Esophagus muscularis mucosa (tissue), 4 donors: Measurements from ENCODE around the gene SLC4A1. TPM values are rescaled to one million over a fixed set of nuclear protein-coding genes. Genes with fewer than 3 reads are reported as not detected.

Source experiments
- DNase-seq: peaks from one replicate; pipeline ENCODE4 v3.0.0-alpha.2; 2017; ENCODE audit errors: extremely low spot score
- H3K27ac ChIP-seq, 4 donors: fragments of 200-600 bp; sonication (generic); replicated peaks in 1 of 4; 1 replicate in 3 of 4; 2 replicates in 1 of 4; pipeline ENCODE4 v1.5.1; 2016 to 2019; ENCODE audit warnings: mild to moderate bottlenecking in 1 of 4
- H3K27me3 ChIP-seq, 4 donors: fragments of 200-600 bp; sonication (generic); one replicate each; pipeline versions ENCODE4 v1.5.1 to v1.6.0; 2016 to 2019
- H3K36me3 ChIP-seq, 4 donors: fragments of 200-600 bp; sonication (generic); one replicate each; pipeline ENCODE4 v1.5.1; 2016 to 2019
- H3K4me1 ChIP-seq, 4 donors: fragments of 200-600 bp; sonication (generic); one replicate each; pipeline ENCODE4 v1.5.1; 2016 to 2019
- H3K4me3 ChIP-seq, 4 donors: fragments of 200-600 bp; sonication (generic); 1 replicate in 2 of 4; 2 replicates in 2 of 4; pipeline ENCODE4 v1.5.1; 2016 to 2019; ENCODE audit warnings: mild to moderate bottlenecking in 4 of 4, moderate library complexity in 1 of 4
- H3K9me3 ChIP-seq, 4 donors: fragments of 200-600 bp; sonication (generic); 1 replicate in 3 of 4; 2 replicates in 1 of 4; pipeline ENCODE4 v1.5.1; 2016 to 2019
- CTCF ChIP-seq, 3 experiments: fragments of 200-600 bp in 2 of 3; fragments of 450-650 bp in 1 of 3; sonication (generic) in 2 of 3; IDR thresholded peaks; one replicate each; pipeline ENCODE4 v1.5.1; 2017 to 2019; ENCODE audit warnings: antibody characterized with exemption in 3 of 3, mild to moderate bottlenecking in 2 of 3, moderate library complexity in 1 of 3
- EP300 ChIP-seq: sonication (generic); formaldehyde crosslinking; IDR thresholded peaks from one replicate; pipeline ENCODE4 v1.6.1; 2017; ENCODE audit warnings: antibody characterized with exemption
- POLR2A ChIP-seq: fragments of 450-650 bp; IDR thresholded peaks from one replicate; pipeline ENCODE4 v1.6.1; 2017; ENCODE audit warnings: antibody characterized with exemption, moderate library complexity, mild to moderate bottlenecking, low read depth
- POLR2AphosphoS5 ChIP-seq, 2 donors: sonication (generic); formaldehyde crosslinking; IDR thresholded peaks; one replicate each; pipeline ENCODE4 v1.6.1; 2017; ENCODE audit warnings: antibody characterized with exemption in 2 of 2
- WGBS: methylation state at CpG from one replicate; pipeline ENCODE4 v1.1.5; 2018; 5-methylcytosine and 5-hydroxymethylcytosine counted together
- intact Hi-C: fragments of 100-400 bp; cut with DNase I; formaldehyde crosslinking; loops from one replicate; pipeline ENCODE4 v1.15.1; 2023
- total RNA-seq, 4 donors: library from RNA; depleted of rRNA; stranded (reverse); fragments of >200 nt; gene quantifications; one replicate each; pipeline versions ENCODE4 v1.1.0 to v1.2.1, GENCODE V29; 2016

Gene SLC4A1
- total RNA-seq, 4 donors from 2014 or later: 0.11 to 2.0 (median 0.19) TPM; not detected in 1

GRCh38 chr17:44236444-44236991 is 31.4 kb downstream of the SLC4A1 start:
- Histone ChIP-seq H3K27me3 (peaks cover 0 to 4% (median 0%) of the 10 kb centered on the region in 4 donors), H3K36me3 (no peaks in the 10 kb centered on the region), H3K4me3 (no peak overlapping the region), H3K27ac (no peak overlapping the region), H3K4me1 (no peaks in the 10 kb centered on the region), H3K9me3 (no peaks in the 10 kb centered on the region)
- TF ChIP-seq EP300 (no peak), POLR2A (no peak), POLR2AphosphoS5 (IDR thresholded peaks at IDR 0.05) (no peak), CTCF (IDR thresholded peaks at IDR 0.05) (no peak)
- DNase-seq: no peak
- 75% methylated on average over 5 of the region's 5 CpGs for WGBS
- intact Hi-C loops: no loop called here

- Histone ChIP-seq H3K27ac (no peak overlapping the region), H3K36me3 (no peaks in the 10 kb centered on the region), H3K27me3 (peaks cover 0 to 4% (median 0%) of the 10 kb centered on the region in 4 donors), H3K4me3 (no peak overlapping the region), H3K9me3 (no peaks in the 10 kb centered on the region), H3K4me1 (no peaks in the 10 kb centered on the region)
- intact Hi-C loops: no loop called here
- TF ChIP-seq POLR2A: no peak
- no peak for TF ChIP-seq EP300
- TF ChIP-seq POLR2AphosphoS5 (IDR thresholded peaks at IDR 0.05): no peak
- TF ChIP-seq CTCF (IDR thresholded peaks at IDR 0.05): no peak
- no peak for DNase-seq
- WGBS: 74% methylated on average over 5 of the region's 5 CpGs
Measured at GRCh38 chr17:44235583-44235936, 32.4 kb downstream of the SLC4A1 start.

GRCh38 chr17:44233582-44233981 is 34.4 kb downstream of the SLC4A1 start:
- no peaks in the 10 kb centered on the region for H3K9me3 ChIP-seq
- peaks cover 0 to 4% (median 0%) of the 10 kb centered on the region in 4 donors for H3K27me3 ChIP-seq
- H3K27ac ChIP-seq: no peak overlapping the region
- WGBS: 72% methylated on average over 5 of the region's 5 CpGs
- H3K4me3 ChIP-seq: no peak overlapping the region
- H3K4me1 ChIP-seq: no peaks in the 10 kb centered on the region
- intact Hi-C loops: no loop called here
- no peaks in the 10 kb centered on the region for H3K36me3 ChIP-seq
- DNase-seq: no peak
- TF ChIP-seq POLR2A (no peak), EP300 (no peak), POLR2AphosphoS5 (IDR thresholded peaks at IDR 0.05) (no peak), CTCF (IDR thresholded peaks at IDR 0.05) (no peak)

- intact Hi-C loops: no loop called here
- H3K4me3 ChIP-seq: no peak overlapping the region
- H3K36me3 ChIP-seq: no peaks in the 10 kb centered on the region
- no peak for DNase-seq
- WGBS: 83% methylated on average over 7 of the region's 7 CpGs
- TF ChIP-seq CTCF (IDR thresholded peaks at IDR 0.05) (no peak), POLR2AphosphoS5 (IDR thresholded peaks at IDR 0.05) (no peak), EP300 (no peak), POLR2A (no peak)
- H3K9me3 ChIP-seq: no peaks in the 10 kb centered on the region
- no peaks in the 10 kb centered on the region for H3K4me1 ChIP-seq
- H3K27me3 ChIP-seq: peaks cover 0 to 4% (median 0%) of the 10 kb centered on the region in 4 donors
- H3K27ac ChIP-seq: no peak overlapping the region
Measured at GRCh38 chr17:44232061-44232460, 35.9 kb downstream of the SLC4A1 start.

- H3K27ac ChIP-seq: no peak overlapping the region
- intact Hi-C loops: no loop called here
- H3K4me1 ChIP-seq: no peaks in the 10 kb centered on the region
- no peak for DNase-seq
- no peaks in the 10 kb centered on the region for H3K27me3 ChIP-seq
- H3K36me3 ChIP-seq: no peaks in the 10 kb centered on the region
- TF ChIP-seq CTCF (IDR thresholded peaks at IDR 0.05) (no peak), POLR2A (no peak), EP300 (no peak), POLR2AphosphoS5 (IDR thresholded peaks at IDR 0.05) (no peak)
- WGBS: 89% methylated on average over 9 of the region's 9 CpGs
- no peak overlapping the region for H3K4me3 ChIP-seq
- no peaks in the 10 kb centered on the region for H3K9me3 ChIP-seq
Measured at GRCh38 chr17:44230140-44230539, 37.8 kb downstream of the SLC4A1 start.
